Astrocyte (in vitro differentiated cells and primary cell): Measurements from ENCODE around the gene SLC25A3. TPM values are rescaled to one million over a fixed set of nuclear protein-coding genes. Genes with fewer than 3 reads are reported as not detected.

ENCODE experiments used
- DNase-seq: peaks from one replicate; pipeline ENCODE4 v3.0.0-alpha.2; 2010; ENCODE audit warnings: low read depth
- FAIRE-seq: peaks from 2 replicates; lab custom pipeline; 2011; peaks lifted over from hg19 to GRCh38; lab: Jason Lieb, UNC
- H2AFZ ChIP-seq: 2 replicates; pipeline ENCODE4 v1.6.0; 2012; ENCODE audit warnings: low read depth, low read length, inconsistent platforms
- H3K27ac ChIP-seq: 2 replicates; pipeline ENCODE4 v1.5.1; 2011; ENCODE audit warnings: low read depth, low read length, inconsistent platforms
- H3K27me3 ChIP-seq: 2 replicates; pipeline ENCODE4 v1.6.0; 2011; ENCODE audit warnings: low read length, inconsistent platforms; ENCODE audit not compliant: insufficient read depth
- H3K36me3 ChIP-seq: 2 replicates; pipeline ENCODE4 v1.5.1; 2011; ENCODE audit warnings: low read length, inconsistent platforms; ENCODE audit not compliant: insufficient read depth
- H3K4me1 ChIP-seq: 2 replicates; pipeline ENCODE4 v1.5.1; 2011; ENCODE audit warnings: low read length, inconsistent platforms; ENCODE audit not compliant: insufficient read depth
- H3K4me2 ChIP-seq: 2 replicates; pipeline ENCODE4 v1.6.0; 2012; ENCODE audit warnings: low read length, inconsistent platforms
- H3K4me3 ChIP-seq: 2 replicates; pipeline ENCODE4 v1.5.1; 2011; ENCODE audit warnings: low read depth, mild to moderate bottlenecking, low read length, inconsistent platforms; ENCODE audit not compliant: insufficient read depth
- H3K79me2 ChIP-seq: 2 replicates; pipeline ENCODE4 v1.6.0; 2012; ENCODE audit warnings: mild to moderate bottlenecking, low read length, inconsistent platforms; ENCODE audit not compliant: insufficient read depth
- H3K9ac ChIP-seq: 2 replicates; pipeline ENCODE4 v1.6.0; 2012; ENCODE audit warnings: mild to moderate bottlenecking, low read length, inconsistent platforms
- H3K9me3 ChIP-seq: 2 replicates; pipeline ENCODE4 v1.5.1; 2012; ENCODE audit warnings: low read depth, mild to moderate bottlenecking, low read length, inconsistent platforms; ENCODE audit not compliant: insufficient read depth
- H4K20me1 ChIP-seq: 2 replicates; pipeline ENCODE4 v1.6.0; 2012; ENCODE audit warnings: low read length, inconsistent platforms; ENCODE audit not compliant: insufficient read depth
- H3K27ac Mint-ChIP-seq: one replicate; pipeline ENCODE4 v1.8.0; 2021; ENCODE audit warnings: mild to moderate bottlenecking, mixed read lengths; ENCODE audit not compliant: unreplicated experiment
- H3K27me3 Mint-ChIP-seq: one replicate; pipeline ENCODE4 v1.8.0; 2021; ENCODE audit warnings: low read depth, mixed read lengths; ENCODE audit not compliant: unreplicated experiment
- H3K36me3 Mint-ChIP-seq: one replicate; pipeline ENCODE4 v1.8.0; 2021; ENCODE audit warnings: low read depth, mixed read lengths; ENCODE audit not compliant: unreplicated experiment
- H3K4me1 Mint-ChIP-seq: one replicate; pipeline ENCODE4 v1.8.0; 2021; ENCODE audit warnings: low read depth, mixed read lengths; ENCODE audit not compliant: unreplicated experiment
- H3K4me3 Mint-ChIP-seq: one replicate; pipeline ENCODE4 v1.8.0; 2021; ENCODE audit warnings: mild to moderate bottlenecking, moderate library complexity, mixed read lengths; ENCODE audit not compliant: unreplicated experiment
- H3K9me3 Mint-ChIP-seq: one replicate; pipeline ENCODE4 v1.8.0; 2021; ENCODE audit warnings: mild to moderate bottlenecking, mixed read lengths; ENCODE audit not compliant: unreplicated experiment
- EZH2 ChIP-seq: IDR thresholded peaks from 2 replicates; pipeline ENCODE4 v1.6.1; 2012; ENCODE audit warnings: mild to moderate bottlenecking, low read length, inconsistent platforms; ENCODE audit not compliant: insufficient read depth
- total RNA-seq: library from RNA; stranded (reverse); gene quantifications from 2 replicates; pipeline ENCODE4 v1.2.1, GENCODE V29; 2021
- TF ChIP-seq, protein P1 (sequence below): IDR thresholded peaks from 2 replicates; pipeline ENCODE4 v1.5.1; 2011; ENCODE audit warnings: low read depth, mild to moderate bottlenecking, inconsistent platforms, low read length, moderate library complexity; ENCODE audit not compliant: insufficient read depth

The SLC25A3 gene
- total RNA-seq, 1 donor from 2014 or later: 660 TPM

DNA sequence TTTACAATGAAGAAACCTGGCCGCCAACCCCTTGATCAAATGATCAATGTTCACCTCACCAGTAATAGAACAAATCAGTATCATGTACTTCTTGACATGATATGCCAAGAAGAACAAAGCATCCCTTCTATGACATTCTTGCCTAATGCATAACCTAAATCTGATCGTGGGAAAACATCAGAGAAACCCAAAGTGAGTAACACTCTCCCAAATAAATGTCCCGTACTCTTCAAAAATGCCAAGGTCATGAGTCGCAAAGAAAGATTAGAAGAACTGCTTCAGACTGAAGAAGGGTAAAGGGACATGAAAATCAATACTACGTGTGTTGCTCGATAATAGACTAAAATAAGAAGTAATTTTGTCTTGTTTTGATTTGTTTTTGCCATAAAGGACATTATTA lies 11.4 kb upstream of the SLC25A3 start:
- Histone ChIP-seq H4K20me1 (no peaks in the 10 kb centered on the region), H3K4me1 (no peaks in the 10 kb centered on the region), H2AFZ (no peak overlapping the region), H3K9me3 (no peaks in the 10 kb centered on the region), H3K27me3 (no peaks in the 10 kb centered on the region), H3K27ac (no peak overlapping the region), H3K9ac (no peak overlapping the region), H3K4me2 (peak overlapping the region; percentile 20), H3K79me2 (no peaks in the 10 kb centered on the region), H3K4me3 (no peak overlapping the region), H3K36me3 (no peaks in the 10 kb centered on the region)
- no peak overlapping the region for H3K4me3 Mint-ChIP-seq
- H3K27me3 Mint-ChIP-seq: no peaks in the 10 kb centered on the region
- H3K36me3 Mint-ChIP-seq: no peaks in the 10 kb centered on the region
- H3K27ac Mint-ChIP-seq: no peak overlapping the region
- DNase-seq: peak; percentile 43
- FAIRE-seq: no peak
- TF ChIP-seq, protein P1, sequence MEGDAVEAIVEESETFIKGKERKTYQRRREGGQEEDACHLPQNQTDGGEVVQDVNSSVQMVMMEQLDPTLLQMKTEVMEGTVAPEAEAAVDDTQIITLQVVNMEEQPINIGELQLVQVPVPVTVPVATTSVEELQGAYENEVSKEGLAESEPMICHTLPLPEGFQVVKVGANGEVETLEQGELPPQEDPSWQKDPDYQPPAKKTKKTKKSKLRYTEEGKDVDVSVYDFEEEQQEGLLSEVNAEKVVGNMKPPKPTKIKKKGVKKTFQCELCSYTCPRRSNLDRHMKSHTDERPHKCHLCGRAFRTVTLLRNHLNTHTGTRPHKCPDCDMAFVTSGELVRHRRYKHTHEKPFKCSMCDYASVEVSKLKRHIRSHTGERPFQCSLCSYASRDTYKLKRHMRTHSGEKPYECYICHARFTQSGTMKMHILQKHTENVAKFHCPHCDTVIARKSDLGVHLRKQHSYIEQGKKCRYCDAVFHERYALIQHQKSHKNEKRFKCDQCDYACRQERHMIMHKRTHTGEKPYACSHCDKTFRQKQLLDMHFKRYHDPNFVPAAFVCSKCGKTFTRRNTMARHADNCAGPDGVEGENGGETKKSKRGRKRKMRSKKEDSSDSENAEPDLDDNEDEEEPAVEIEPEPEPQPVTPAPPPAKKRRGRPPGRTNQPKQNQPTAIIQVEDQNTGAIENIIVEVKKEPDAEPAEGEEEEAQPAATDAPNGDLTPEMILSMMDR: no peak
- TF ChIP-seq EZH2: no peak
- H3K4me1 Mint-ChIP-seq: peaks cover 6% of the 10 kb centered on the region
- no peaks in the 10 kb centered on the region for H3K9me3 Mint-ChIP-seq

DNA sequence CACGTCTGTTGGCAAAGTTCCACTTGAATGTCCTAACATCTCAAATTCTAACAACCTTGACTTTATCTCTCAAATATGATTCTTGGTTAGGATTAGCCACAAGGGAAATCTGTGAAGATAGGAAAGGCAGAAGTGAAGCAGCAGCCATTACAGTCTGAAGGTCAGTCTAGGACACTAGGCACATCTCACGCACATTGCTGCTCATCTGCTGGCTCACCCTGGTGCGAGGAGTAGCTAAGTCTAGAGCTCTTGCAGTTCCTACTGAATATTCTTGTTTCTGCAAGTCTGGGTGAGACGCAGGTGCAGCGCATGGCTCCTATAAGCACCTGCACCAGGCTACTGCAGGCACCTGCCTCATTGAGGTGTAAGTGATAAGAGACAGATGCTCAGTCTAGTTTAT lies 6.4 kb upstream of the SLC25A3 start:
- no peaks in the 10 kb centered on the region for H3K36me3 ChIP-seq
- H3K79me2 ChIP-seq: no peaks in the 10 kb centered on the region
- H3K4me1 ChIP-seq: no peaks in the 10 kb centered on the region
- Mint-ChIP-seq H3K36me3 (no peaks in the 10 kb centered on the region), H3K4me3 (no peak overlapping the region), H3K27ac (no peak overlapping the region), H3K9me3 (no peaks in the 10 kb centered on the region), H3K27me3 (peaks cover 1% of the 10 kb centered on the region), H3K4me1 (peaks cover 8% of the 10 kb centered on the region)
- H4K20me1 ChIP-seq: no peaks in the 10 kb centered on the region
- no peak overlapping the region for H2AFZ ChIP-seq
- DNase-seq: no peak
- FAIRE-seq: no peak
- no peak overlapping the region for H3K4me2 ChIP-seq
- H3K9me3 ChIP-seq: no peaks in the 10 kb centered on the region
- no peak for TF ChIP-seq EZH2
- TF ChIP-seq, protein P1: no peak
- no peak overlapping the region for H3K27ac ChIP-seq
- no peaks in the 10 kb centered on the region for H3K27me3 ChIP-seq
- H3K9ac ChIP-seq: no peak overlapping the region
- no peak overlapping the region for H3K4me3 ChIP-seq

DNA sequence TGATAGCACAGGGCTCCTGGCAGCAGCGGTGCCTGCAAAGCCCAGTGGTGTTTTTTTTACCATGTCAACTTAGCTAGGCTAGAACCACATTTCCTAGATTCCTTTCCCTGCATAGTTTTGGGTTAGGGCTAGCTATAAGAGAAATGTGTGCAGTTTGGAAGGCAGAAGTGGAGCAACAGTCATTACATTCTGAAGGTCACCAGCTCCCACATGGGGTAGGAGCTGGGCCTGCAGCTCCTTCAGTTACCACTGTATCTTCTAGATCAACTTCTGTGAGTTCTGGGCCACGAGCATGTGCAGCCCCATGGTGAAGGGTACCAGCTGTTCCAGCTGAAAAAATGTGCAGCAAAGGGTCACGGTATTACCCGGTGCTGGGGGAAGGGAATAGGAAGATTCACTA lies 2.3 kb upstream of the SLC25A3 start:
- peak overlapping the region; percentile 79 for H3K4me3 Mint-ChIP-seq
- H3K27me3 ChIP-seq: no peaks in the 10 kb centered on the region

More for the DNA sequence above, 2.3 kb upstream of the SLC25A3 start:
- DNase-seq (no peak), FAIRE-seq (no peak)
- Mint-ChIP-seq H3K4me1 (peaks cover 6% of the 10 kb centered on the region), H3K27ac (peak overlapping the region; percentile 91), H3K27me3 (peaks cover 1% of the 10 kb centered on the region), H3K9me3 (no peaks in the 10 kb centered on the region), H3K36me3 (peaks cover 6% of the 10 kb centered on the region)
- H3K4me3 ChIP-seq: no peak overlapping the region
- no peak overlapping the region for H3K4me2 ChIP-seq
- H3K79me2 ChIP-seq: peaks cover 28% of the 10 kb centered on the region
- H3K27ac ChIP-seq: no peak overlapping the region
- H4K20me1 ChIP-seq: peaks cover 24% of the 10 kb centered on the region
- peaks cover 10% of the 10 kb centered on the region for H3K36me3 ChIP-seq
- no peak overlapping the region for H2AFZ ChIP-seq
- TF ChIP-seq, protein P1: no peak
- TF ChIP-seq EZH2: no peak
- no peaks in the 10 kb centered on the region for H3K9me3 ChIP-seq
- no peak overlapping the region for H3K9ac ChIP-seq
- peaks cover 5% of the 10 kb centered on the region for H3K4me1 ChIP-seq
